IMR-90 (cell line): Measurements from ENCODE around the gene SPATA18. TPM values are rescaled to one million over a fixed set of nuclear protein-coding genes. Genes with fewer than 3 reads are reported as not detected.

Source experiments
- ATAC-seq: fragments of 200-7000 bp; cut with Tn5 transposase; 2 replicates; pipeline ENCODE4 v1.9.1; 2020; ENCODE audit warnings: low read depth, mild to moderate bottlenecking, moderate library complexity
- BruUV-seq: library from RNA; stranded (reverse); fragments of 400-500 nt; replicated peaks from 2 replicates; lab custom pipeline; 2021; lab: Mats Ljungman, UMichigan
- CTCF ChIA-PET: fragments of 300-600 bp; formaldehyde crosslinking; extraction: SDS; loops from one replicate; lab custom pipeline; 2021; ENCODE audit warnings: antibody characterized with exemption; lab: Yijun Ruan, JAX
- POLR2A ChIA-PET: fragments of 300-600 bp; sonication (Branson Sonifier 250); formaldehyde crosslinking; loops from one replicate; lab custom pipeline; 2022; ENCODE audit warnings: antibody characterized with exemption; ENCODE audit not compliant: unreplicated experiment; lab: Charles Lee
- DNase-seq: peaks from one replicate; pipeline ENCODE4 v3.0.0; 2013
- H2AFZ ChIP-seq: replicated peaks from 2 replicates; pipeline ENCODE3; 2013; ENCODE audit warnings: low read length, mild to moderate bottlenecking; ENCODE audit not compliant: poor library complexity
- H2AK5ac ChIP-seq: 2 replicates; pipeline ENCODE4 v1.6.1; 2013; ENCODE audit warnings: low read depth, low read length, inconsistent platforms
- H2AK9ac ChIP-seq: replicated peaks from 2 replicates; pipeline ENCODE3; 2013; ENCODE audit warnings: mild to moderate bottlenecking, low read depth, low read length, moderate library complexity; ENCODE audit not compliant: poor library complexity
- H2BK120ac ChIP-seq: 2 replicates; pipeline ENCODE4 v1.6.1; 2013; ENCODE audit warnings: low read depth, low read length, inconsistent platforms
- H2BK15ac ChIP-seq: 3 replicates; pipeline ENCODE4 v1.6.1; 2013; ENCODE audit warnings: low read depth, low read length, inconsistent platforms
- H2BK20ac ChIP-seq: 2 replicates; pipeline ENCODE4 v1.6.1; 2013; ENCODE audit warnings: low read depth, mild to moderate bottlenecking, inconsistent platforms, low read length, moderate library complexity
- H2BK5ac ChIP-seq: 2 replicates; pipeline ENCODE4 v1.6.1; 2013; ENCODE audit warnings: mild to moderate bottlenecking, low read depth, low read length, inconsistent platforms; ENCODE audit not compliant: poor library complexity, severe bottlenecking
- H3K14ac ChIP-seq: replicated peaks from 2 replicates; pipeline ENCODE4 v1.6.1; 2013; ENCODE audit warnings: low read depth, low read length, inconsistent platforms
- H3K18ac ChIP-seq: 2 replicates; pipeline ENCODE4 v1.6.1; 2013; ENCODE audit warnings: low read depth, low read length, control low read depth
- H3K23ac ChIP-seq: 2 replicates; pipeline ENCODE4 v1.6.1; 2013; ENCODE audit warnings: low read depth, low read length, inconsistent platforms
- H3K27ac ChIP-seq: 2 replicates; pipeline ENCODE4 v1.5.1; 2013; ENCODE audit warnings: mild to moderate bottlenecking, control low read depth, low read length; ENCODE audit not compliant: insufficient read depth
- H3K27me3 ChIP-seq: 2 replicates; pipeline ENCODE4 v1.6.1; 2013; ENCODE audit warnings: low read length; ENCODE audit not compliant: control insufficient read depth, insufficient read depth
- H3K36me3 ChIP-seq: 2 replicates; pipeline ENCODE4 v1.6.1; 2013; ENCODE audit warnings: low read length, mixed read lengths; ENCODE audit not compliant: control insufficient read depth, insufficient read depth
- H3K4ac ChIP-seq: 2 replicates; pipeline ENCODE4 v1.6.1; 2013; ENCODE audit warnings: low read depth, low read length, inconsistent platforms
- H3K4me1 ChIP-seq: 2 replicates; pipeline ENCODE4 v1.6.1; 2013; ENCODE audit warnings: low read length, mixed read lengths; ENCODE audit not compliant: control insufficient read depth, insufficient read depth
- H3K4me2 ChIP-seq: 2 replicates; pipeline ENCODE4 v1.6.1; 2013; ENCODE audit warnings: low read depth, mild to moderate bottlenecking, control low read depth, low read length, moderate library complexity
- H3K4me3 ChIP-seq: 2 replicates; pipeline ENCODE4 v1.5.1; 2013; ENCODE audit warnings: low read depth, mild to moderate bottlenecking, control low read depth, low read length, moderate library complexity; ENCODE audit not compliant: insufficient read depth
- H3K56ac ChIP-seq: 2 replicates; pipeline ENCODE4 v1.6.1; 2013; ENCODE audit warnings: low read length, inconsistent platforms; ENCODE audit not compliant: insufficient read depth; ENCODE audit errors: extremely low read depth
- H3K79me1 ChIP-seq, 2 experiments: 2 replicates each; pipeline ENCODE4 v1.6.1; 2013; ENCODE audit warnings: low read length in 2 of 2, inconsistent platforms in 1 of 2, low read depth in 1 of 2
- H3K9ac ChIP-seq: 2 replicates; pipeline ENCODE4 v1.6.1; 2013; ENCODE audit warnings: low read depth, low read length, control low read depth
- H3K9me1 ChIP-seq: 2 replicates; pipeline ENCODE4 v1.6.1; 2013; ENCODE audit warnings: low read length, inconsistent platforms; ENCODE audit not compliant: insufficient read depth
- H3K9me3 ChIP-seq: 2 replicates; pipeline ENCODE4 v1.6.1; 2013; ENCODE audit warnings: low read length; ENCODE audit not compliant: control insufficient read depth, insufficient read depth
- H4K20me1 ChIP-seq: 2 replicates; pipeline ENCODE4 v1.6.1; 2013; ENCODE audit warnings: low read length, inconsistent platforms; ENCODE audit not compliant: insufficient read depth
- H4K5ac ChIP-seq: 2 replicates; pipeline ENCODE4 v1.6.1; 2013; ENCODE audit warnings: mild to moderate bottlenecking, low read depth, low read length, control low read depth
- H4K8ac ChIP-seq, 2 experiments: 2 replicates each; pipeline ENCODE4 v1.6.1; 2013; ENCODE audit warnings: low read depth in 2 of 2, low read length in 2 of 2, control low read depth in 1 of 2, inconsistent platforms in 1 of 2
- H4K91ac ChIP-seq: 2 replicates; pipeline ENCODE4 v1.6.1; 2013; ENCODE audit warnings: low read depth, low read length, inconsistent platforms; ENCODE audit not compliant: insufficient read depth
- NFE2L2 ChIP-seq: fragments of 150-350 bp; IDR thresholded peaks from 2 replicates; pipeline ENCODE4 v1.6.1; 2016; ENCODE audit warnings: low read depth, mild to moderate bottlenecking, low read length
- WGBS, 2 experiments: methylation state at CpG; one replicate each; pipeline versions ENCODE4 v1.1.5 to v1.1.7; 2013; ENCODE audit warnings: missing lambda C conversion rate in 2 of 2; ENCODE audit not compliant: insufficient read length in 1 of 2; ENCODE audit errors: extremely low coverage in 2 of 2; 5-methylcytosine and 5-hydroxymethylcytosine counted together
- dilution Hi-C: fragments of 300-500 bp; cut with HindIII; formaldehyde crosslinking; loops from one replicate; pipeline ENCODE4 v1.14.3; 2018; ENCODE audit warnings: low sequenced_read_pairs; ENCODE audit not compliant: unreplicated experiment
- in situ Hi-C: fragments of 300-500 bp; cut with MboI; formaldehyde crosslinking; loops from 3 replicates; pipeline ENCODE4 v1.14.3; 2019; ENCODE audit warnings: low sequenced_read_pairs, inconsistent platforms, mixed read lengths
- intact Hi-C: fragments of 100-400 bp; cut with micrococcal nuclease; formaldehyde crosslinking; loops from 2 replicates; pipeline ENCODE4 v1.10.0; 2022
- polyA plus RNA-seq, 3 experiments: library from polyadenylated mRNA; depleted of rRNA; stranded (reverse); fragments of >200 nt; gene quantifications; 2 replicates each; pipeline ENCODE4 v1.2.3, GENCODE V29; 2012; ENCODE audit warnings: low replicate concordance in 1 of 3
- total RNA-seq: library from RNA; depleted of rRNA; stranded (reverse); fragments of >200 nt; gene quantifications from 2 replicates; pipeline ENCODE4 v1.2.3, GENCODE V29; 2012
- TF ChIP-seq, protein P1 (sequence below): fragments of 150-350 bp; IDR thresholded peaks from 2 replicates; pipeline ENCODE4 v1.6.1; 2017; ENCODE audit warnings: mild to moderate bottlenecking, antibody characterized with exemption, low read length, low read depth

The SPATA18 gene
- total and polyA plus RNA-seq, 2 of the 4 experiments (the other 2 are of a cell fraction) = 3.0 to 4.7 TPM

DNA sequence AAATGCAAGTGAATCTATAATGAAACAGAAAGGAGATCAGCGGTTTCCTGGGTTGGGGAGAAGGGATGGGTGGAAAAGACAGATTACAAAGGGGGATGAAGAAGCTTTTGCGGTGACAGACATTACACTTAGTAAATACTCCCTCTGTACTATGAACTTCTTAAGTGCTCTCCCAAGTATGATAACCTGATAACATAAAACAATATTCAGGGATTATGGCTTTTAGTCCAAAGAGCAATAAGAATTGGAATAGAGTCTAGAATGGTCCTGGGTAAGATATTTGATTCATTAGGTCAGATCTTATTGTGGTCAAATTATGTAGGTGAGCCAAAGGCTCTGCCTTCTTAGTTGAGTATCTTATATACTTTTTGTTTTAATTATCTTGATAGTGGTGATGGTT, 40.1 kb upstream of the SPATA18 start:
- H3K4me2 ChIP-seq = no peak overlapping the region
- H3K56ac ChIP-seq = no peak overlapping the region
- H4K5ac ChIP-seq = no peak overlapping the region
- no peak overlapping the region for H2AK5ac ChIP-seq
- no peak overlapping the region for H3K23ac ChIP-seq
- H3K4me3 ChIP-seq = no peak overlapping the region
- H3K9ac ChIP-seq = no peak overlapping the region
- H3K79me1 ChIP-seq = no peaks in the 10 kb centered on the region
- no peak overlapping the region for H2BK20ac ChIP-seq
- in situ Hi-C loops = no loop called here
- no TSS peak for BruUV-seq
- H2BK15ac ChIP-seq = no peak overlapping the region
- no peaks in the 10 kb centered on the region for H3K9me3 ChIP-seq
- H3K14ac ChIP-seq = no peak overlapping the region
- POLR2A ChIA-PET = no interaction called here
- no peak overlapping the region for H4K91ac ChIP-seq
- H3K4me1 ChIP-seq = no peaks in the 10 kb centered on the region
- H3K9me1 ChIP-seq = no peaks in the 10 kb centered on the region
- H4K20me1 ChIP-seq = no peaks in the 10 kb centered on the region
- H2AK9ac ChIP-seq = no peak overlapping the region
- H2AFZ ChIP-seq = no peak overlapping the region
- H2BK120ac ChIP-seq = no peak overlapping the region
- TF ChIP-seq, protein P1, sequence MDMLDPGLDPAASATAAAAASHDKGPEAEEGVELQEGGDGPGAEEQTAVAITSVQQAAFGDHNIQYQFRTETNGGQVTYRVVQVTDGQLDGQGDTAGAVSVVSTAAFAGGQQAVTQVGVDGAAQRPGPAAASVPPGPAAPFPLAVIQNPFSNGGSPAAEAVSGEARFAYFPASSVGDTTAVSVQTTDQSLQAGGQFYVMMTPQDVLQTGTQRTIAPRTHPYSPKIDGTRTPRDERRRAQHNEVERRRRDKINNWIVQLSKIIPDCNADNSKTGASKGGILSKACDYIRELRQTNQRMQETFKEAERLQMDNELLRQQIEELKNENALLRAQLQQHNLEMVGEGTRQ = no peak
- no peak for TF ChIP-seq NFE2L2
- no peak overlapping the region for H4K8ac ChIP-seq
- H3K27me3 ChIP-seq = no peaks in the 10 kb centered on the region
- ATAC-seq (no peak), DNase-seq (peak; percentile 10)
- H3K18ac ChIP-seq = no peak overlapping the region
- CTCF ChIA-PET = interaction anchor here (0.6 kb wide), 1 partner anchor 1409 kb away, joined by 3 read pairs; no protein-coding TSS in a partner anchor
- dilution Hi-C loops = no loop called here
- no peak overlapping the region for H3K4ac ChIP-seq
- WGBS, 2 experiments = no CpG with 5 or more reads among the region's 2 CpGs
- H2BK5ac ChIP-seq = no peak overlapping the region
- H3K27ac ChIP-seq = no peak overlapping the region
- intact Hi-C loops = loop anchor here (10.0 kb wide), 1 partner anchor 56 kb away; no protein-coding TSS in a partner anchor
- H3K36me3 ChIP-seq = no peaks in the 10 kb centered on the region
